GM23248 (cell line): ENCODE results near the gene DNAH9.

Experiments used
- EZH2 ChIP-seq: fragments of 200-600 bp; sonication (generic); IDR thresholded peaks from 2 replicates; pipeline ENCODE4 v1.6.1; 2018; ENCODE audit warnings: antibody characterized with exemption, mild to moderate bottlenecking; ENCODE audit not compliant: insufficient read depth, poor library complexity, severe bottlenecking
- EZH2phosphoT487 ChIP-seq: fragments of 200-600 bp; sonication (generic); IDR thresholded peaks from 2 replicates; pipeline ENCODE4 v1.6.1; 2018; ENCODE audit warnings: antibody characterized with exemption, moderate library complexity, mild to moderate bottlenecking, low read depth; ENCODE audit not compliant: insufficient read depth

DNA sequence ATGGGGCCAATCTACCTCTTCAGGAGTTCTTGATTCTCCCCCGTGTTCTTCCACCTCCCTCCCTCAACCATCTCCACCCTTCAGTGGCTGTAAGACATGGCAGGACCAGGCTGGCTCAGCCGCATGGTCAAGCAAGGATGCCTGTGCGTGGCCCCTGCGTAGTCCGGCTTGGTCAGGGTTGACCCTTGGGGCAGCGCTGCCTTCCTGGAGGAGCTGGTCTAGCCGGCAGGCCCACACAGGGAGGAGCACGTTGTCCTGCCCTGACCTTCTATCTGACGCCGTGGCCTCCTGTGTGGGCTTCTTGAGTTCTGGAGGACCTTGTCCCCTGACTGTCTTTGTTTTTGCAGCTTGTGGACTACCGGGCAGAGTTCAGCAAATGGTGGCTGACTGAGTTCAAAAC is 169.8 kb downstream of the DNAH9 start:
- no peak for TF ChIP-seq EZH2
- TF ChIP-seq EZH2phosphoT487 = no peak
